Measurements from ENCODE around the gene EIF4G3. TPM values are rescaled to one million over a fixed set of nuclear protein-coding genes. Genes with fewer than 3 reads are reported as not detected.
A peak's percentile ranks its signal among the peaks of the same experiment; 100 is the strongest.

EIF4G3 gene
- total and polyA plus RNA-seq, 9 of the 15 experiments (the other 6 are each of a cell fraction or from before 2014, with no cell fraction given) = 6.7 to 40.5 (median 32.1) TPM

DNA sequence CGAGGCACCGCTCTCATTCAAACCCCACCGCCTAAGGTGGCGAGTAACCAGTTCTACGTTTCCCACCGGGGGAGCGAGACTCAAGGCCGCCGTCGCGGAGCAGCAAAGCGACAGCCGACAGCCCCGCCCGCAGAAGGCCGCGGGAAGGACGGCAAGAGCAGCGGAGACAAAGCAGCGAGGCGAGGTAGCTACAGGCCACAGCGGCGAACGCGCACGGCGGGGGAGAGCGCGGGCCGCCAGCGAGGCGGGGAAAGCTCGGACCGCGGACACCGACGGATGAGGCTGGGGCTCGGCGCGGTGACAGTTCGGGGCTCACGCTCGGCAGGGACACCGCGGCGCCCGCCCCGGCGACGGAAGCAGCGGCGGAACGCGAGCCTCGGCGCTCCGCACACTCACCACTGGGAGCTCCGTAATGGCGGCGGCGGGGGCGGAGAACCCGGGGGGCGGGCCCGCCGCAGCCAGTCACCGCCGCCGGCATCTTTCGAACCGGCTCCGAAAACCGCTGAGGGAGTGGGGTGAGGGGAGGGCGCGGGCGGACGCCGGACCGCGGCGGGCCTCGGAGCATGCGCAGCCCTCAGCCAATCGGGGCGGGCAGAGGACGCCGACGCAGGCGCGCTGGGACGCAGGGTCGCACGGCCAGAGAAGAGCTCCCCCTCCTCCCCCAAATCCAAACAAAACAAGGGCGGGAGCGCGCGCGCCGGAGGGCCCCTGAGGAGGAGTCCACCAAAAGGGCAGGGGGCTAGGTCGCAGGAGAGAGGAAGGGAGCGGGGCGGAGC, 390.3 kb downstream of the EIF4G3 start (continued):
- TF ChIP-seq, protein P1, sequence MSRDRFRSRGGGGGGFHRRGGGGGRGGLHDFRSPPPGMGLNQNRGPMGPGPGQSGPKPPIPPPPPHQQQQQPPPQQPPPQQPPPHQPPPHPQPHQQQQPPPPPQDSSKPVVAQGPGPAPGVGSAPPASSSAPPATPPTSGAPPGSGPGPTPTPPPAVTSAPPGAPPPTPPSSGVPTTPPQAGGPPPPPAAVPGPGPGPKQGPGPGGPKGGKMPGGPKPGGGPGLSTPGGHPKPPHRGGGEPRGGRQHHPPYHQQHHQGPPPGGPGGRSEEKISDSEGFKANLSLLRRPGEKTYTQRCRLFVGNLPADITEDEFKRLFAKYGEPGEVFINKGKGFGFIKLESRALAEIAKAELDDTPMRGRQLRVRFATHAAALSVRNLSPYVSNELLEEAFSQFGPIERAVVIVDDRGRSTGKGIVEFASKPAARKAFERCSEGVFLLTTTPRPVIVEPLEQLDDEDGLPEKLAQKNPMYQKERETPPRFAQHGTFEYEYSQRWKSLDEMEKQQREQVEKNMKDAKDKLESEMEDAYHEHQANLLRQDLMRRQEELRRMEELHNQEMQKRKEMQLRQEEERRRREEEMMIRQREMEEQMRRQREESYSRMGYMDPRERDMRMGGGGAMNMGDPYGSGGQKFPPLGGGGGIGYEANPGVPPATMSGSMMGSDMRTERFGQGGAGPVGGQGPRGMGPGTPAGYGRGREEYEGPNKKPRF (IDR thresholded peaks at IDR 0.05; ENCODE audit: low read depth, low read length) = no peak
- TF ChIP-seq, protein P2, sequence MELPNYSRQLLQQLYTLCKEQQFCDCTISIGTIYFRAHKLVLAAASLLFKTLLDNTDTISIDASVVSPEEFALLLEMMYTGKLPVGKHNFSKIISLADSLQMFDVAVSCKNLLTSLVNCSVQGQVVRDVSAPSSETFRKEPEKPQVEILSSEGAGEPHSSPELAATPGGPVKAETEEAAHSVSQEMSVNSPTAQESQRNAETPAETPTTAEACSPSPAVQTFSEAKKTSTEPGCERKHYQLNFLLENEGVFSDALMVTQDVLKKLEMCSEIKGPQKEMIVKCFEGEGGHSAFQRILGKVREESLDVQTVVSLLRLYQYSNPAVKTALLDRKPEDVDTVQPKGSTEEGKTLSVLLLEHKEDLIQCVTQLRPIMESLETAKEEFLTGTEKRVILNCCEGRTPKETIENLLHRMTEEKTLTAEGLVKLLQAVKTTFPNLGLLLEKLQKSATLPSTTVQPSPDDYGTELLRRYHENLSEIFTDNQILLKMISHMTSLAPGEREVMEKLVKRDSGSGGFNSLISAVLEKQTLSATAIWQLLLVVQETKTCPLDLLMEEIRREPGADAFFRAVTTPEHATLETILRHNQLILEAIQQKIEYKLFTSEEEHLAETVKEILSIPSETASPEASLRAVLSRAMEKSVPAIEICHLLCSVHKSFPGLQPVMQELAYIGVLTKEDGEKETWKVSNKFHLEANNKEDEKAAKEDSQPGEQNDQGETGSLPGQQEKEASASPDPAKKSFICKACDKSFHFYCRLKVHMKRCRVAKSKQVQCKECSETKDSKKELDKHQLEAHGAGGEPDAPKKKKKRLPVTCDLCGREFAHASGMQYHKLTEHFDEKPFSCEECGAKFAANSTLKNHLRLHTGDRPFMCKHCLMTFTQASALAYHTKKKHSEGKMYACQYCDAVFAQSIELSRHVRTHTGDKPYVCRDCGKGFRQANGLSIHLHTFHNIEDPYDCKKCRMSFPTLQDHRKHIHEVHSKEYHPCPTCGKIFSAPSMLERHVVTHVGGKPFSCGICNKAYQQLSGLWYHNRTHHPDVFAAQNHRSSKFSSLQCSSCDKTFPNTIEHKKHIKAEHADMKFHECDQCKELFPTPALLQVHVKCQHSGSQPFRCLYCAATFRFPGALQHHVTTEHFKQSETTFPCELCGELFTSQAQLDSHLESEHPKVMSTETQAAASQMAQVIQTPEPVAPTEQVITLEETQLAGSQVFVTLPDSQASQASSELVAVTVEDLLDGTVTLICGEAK (IDR thresholded peaks at IDR 0.05) = peak; percentile 53
- TF ChIP-seq, protein P2 (CRISPR knock-in tag; IDR thresholded peaks at IDR 0.05) = no peak
- TF ChIP-seq, protein P3, sequence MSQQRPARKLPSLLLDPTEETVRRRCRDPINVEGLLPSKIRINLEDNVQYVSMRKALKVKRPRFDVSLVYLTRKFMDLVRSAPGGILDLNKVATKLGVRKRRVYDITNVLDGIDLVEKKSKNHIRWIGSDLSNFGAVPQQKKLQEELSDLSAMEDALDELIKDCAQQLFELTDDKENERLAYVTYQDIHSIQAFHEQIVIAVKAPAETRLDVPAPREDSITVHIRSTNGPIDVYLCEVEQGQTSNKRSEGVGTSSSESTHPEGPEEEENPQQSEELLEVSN (IDR thresholded peaks at IDR 0.05; ENCODE audit: borderline replicate concordance in 1 of 2, extremely low read depth in 1 of 2, insufficient read depth in 1 of 2, insufficient read length in 1 of 2, low read depth in 1 of 2, low read length in 1 of 2, poor library complexity in 1 of 2, severe bottlenecking in 1 of 2) = peak in 1 of 2 experiments; percentile 11
- TF ChIP-seq ARID1B (IDR thresholded peaks at IDR 0.05) (no peak), DNMT1 (IDR thresholded peaks at IDR 0.05) (no peak), TCF3 (CRISPR knock-in tag; IDR thresholded peaks at IDR 0.05) (no peak; the same call in 1 of the 2 replicates), ZNF23 (CRISPR knock-in tag; IDR thresholded peaks at IDR 0.05) (no peak), BRF1 (IDR thresholded peaks at IDR 0.05; ENCODE audit: borderline replicate concordance, extremely low read depth, insufficient read length) (no peak), NR4A1 (CRISPR knock-in tag; IDR thresholded peaks at IDR 0.05) (no peak), NR4A1 (tag; IDR thresholded peaks at IDR 0.05) (no peak), ZNF764 (CRISPR knock-in tag; IDR thresholded peaks at IDR 0.05; ENCODE audit: low read depth) (no peak)
- TF ChIP-seq, protein P4, sequence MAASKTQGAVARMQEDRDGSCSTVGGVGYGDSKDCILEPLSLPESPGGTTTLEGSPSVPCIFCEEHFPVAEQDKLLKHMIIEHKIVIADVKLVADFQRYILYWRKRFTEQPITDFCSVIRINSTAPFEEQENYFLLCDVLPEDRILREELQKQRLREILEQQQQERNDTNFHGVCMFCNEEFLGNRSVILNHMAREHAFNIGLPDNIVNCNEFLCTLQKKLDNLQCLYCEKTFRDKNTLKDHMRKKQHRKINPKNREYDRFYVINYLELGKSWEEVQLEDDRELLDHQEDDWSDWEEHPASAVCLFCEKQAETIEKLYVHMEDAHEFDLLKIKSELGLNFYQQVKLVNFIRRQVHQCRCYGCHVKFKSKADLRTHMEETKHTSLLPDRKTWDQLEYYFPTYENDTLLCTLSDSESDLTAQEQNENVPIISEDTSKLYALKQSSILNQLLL (CRISPR knock-in tag; IDR thresholded peaks at IDR 0.05; ENCODE audit: borderline replicate concordance) = no peak

All from K562 (cell line).